Pancreas (tissue), 10 donors: ENCODE measurements around the gene METRN. TPM values are rescaled to one million over a fixed set of nuclear protein-coding genes. Genes with fewer than 3 reads are reported as not detected.

Experiments used
- ATAC-seq, 4 donors: fragments of 200-7000 bp; cut with Tn5 transposase; one replicate each; pipeline versions ENCODE4 v1.8.0 to v1.9.1; 2020; ENCODE audit warnings: mild to moderate bottlenecking in 4 of 4, moderate library complexity in 4 of 4
- DNase-seq, 6 donors: peaks; one replicate each; pipeline ENCODE4 v3.0.0-alpha.2; 2020
- FAIRE-seq: peaks from 2 replicates; lab custom pipeline; 2012; peaks lifted over from hg19 to GRCh38; lab: Jason Lieb, UNC
- H3K27ac ChIP-seq, 4 donors: fragments of 200-600 bp; sonication (generic); 1 replicate in 3 of 4; 2 replicates in 1 of 4; pipeline versions ENCODE4 v1.5.0 to v1.8.0; 2020
- H3K27me3 ChIP-seq, 4 donors: fragments of 200-600 bp; one replicate each; pipeline ENCODE4 v1.8.0; 2021
- H3K36me3 ChIP-seq, 3 donors: fragments of 200-600 bp; sonication (generic) in 1 of 3; one replicate each; pipeline versions ENCODE4 v1.5.0 to v1.8.0; 2020 to 2021
- H3K4me1 ChIP-seq, 3 donors: fragments of 200-600 bp; one replicate each; pipeline ENCODE4 v1.8.0; 2021
- H3K4me3 ChIP-seq, 4 donors: fragments of 200-600 bp; sonication (generic) in 2 of 4; one replicate each; pipeline versions ENCODE4 v1.5.0 to v1.8.0; 2020 to 2021
- H3K9me3 ChIP-seq, 4 donors: fragments of 200-600 bp; one replicate each; pipeline ENCODE4 v1.8.0; 2021
- WGBS, 2 donors: extraction: QIAGEN DNeasy Blood & Tissue Kit; methylation state at CpG; one replicate each; pipeline ENCODE4 v1.1.7; 2013; 5-methylcytosine and 5-hydroxymethylcytosine counted together
- intact Hi-C, 3 donors: fragments of 100-400 bp; cut with DNase I; formaldehyde crosslinking; loops; one replicate each; pipeline versions ENCODE4 v1.11.1 to v1.14.2; 2022
- polyA plus RNA-seq, 2 donors: library from polyadenylated mRNA; stranded (reverse); fragments of 200-250 nt; gene quantifications; one replicate each; pipeline ENCODE4 v1.2.3, GENCODE V29; 2013
- total RNA-seq, 6 donors: library from RNA; stranded (reverse); fragmentation: NEBNext Ultra II Directional in 4 of 6; extraction: Animal tissue kit (Norgen Biotek cat#: 25700) in 4 of 6; gene quantifications; one replicate each; pipeline versions ENCODE4 v1.2.1 to v1.2.4, GENCODE V29; 2021 to 2023
- TF ChIP-seq, protein P1 (sequence below), 4 donors: fragments of 200-600 bp; sonication (generic) in 3 of 4; IDR thresholded peaks; one replicate each; pipeline versions ENCODE4 v1.5.0 to v1.8.0; 2021; ENCODE audit warnings: antibody characterized with exemption in 4 of 4
- donor health status: healthy with polysubstance abuse.
- donor health status: DM: no; HTN: no; CAD: no; lungs with moderate emphysema.
- donor health status: DM: no; HTN: no; CAD: no.
- donor health status: control.
- donor health status: control.
- donor health status: Bipolar disorder and iron deficiency.
- donor health status: DM: yes; HTN: yes; CAD: no.
- donor health status: DM: no; HTN: no; CAD: no.
- donor health status: DM: no; HTN: no; CAD: no.
- donor health status: DM: yes; HTN: yes; CAD: no.

The METRN gene
- total and polyA plus RNA-seq, 8 donors = 27.6 to 82.0 (median 42.2) TPM

DNA sequence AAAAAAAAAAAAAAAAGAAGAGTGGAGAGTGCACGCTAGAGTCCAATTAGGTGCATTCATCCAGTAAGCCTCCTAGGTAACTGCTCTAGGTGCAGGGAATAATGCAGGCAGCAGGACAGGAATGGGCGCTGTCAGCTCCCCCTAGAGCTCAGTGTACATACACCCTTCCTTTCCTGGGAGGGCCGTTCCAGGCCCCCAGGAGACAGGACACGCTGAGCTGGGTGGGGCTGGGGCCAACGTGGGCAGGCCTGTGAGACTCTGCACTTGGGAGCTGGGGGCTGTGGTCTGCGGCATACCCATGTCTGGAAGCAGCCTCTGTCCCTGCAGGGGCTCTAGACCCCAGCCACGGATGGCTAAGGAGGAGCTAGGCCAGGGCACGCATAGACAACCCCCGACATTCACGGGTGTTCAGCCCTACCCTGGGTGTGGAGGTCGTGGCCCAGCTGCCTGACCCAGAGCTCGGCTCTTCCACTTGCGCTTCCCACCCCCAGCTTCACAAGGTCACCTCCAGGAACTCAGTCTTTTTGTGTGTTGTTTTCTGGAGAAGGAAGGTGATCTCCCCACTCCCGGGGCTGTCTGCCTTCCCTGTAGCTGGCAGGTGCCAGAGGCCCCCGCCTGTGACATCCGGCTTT lies 5.0 kb downstream of the METRN start:
- 9 to 10% methylated on average over 16 of the region's 16 CpGs for WGBS, 2 donors
- H3K27ac ChIP-seq = peak overlapping the region; percentile 81 to 84 (median 83)
- peaks cover 6 to 25% (median 21%) of the 10 kb centered on the region in 3 donors for H3K4me1 ChIP-seq
- H3K9me3 ChIP-seq = no peaks in the 10 kb centered on the region
- H3K36me3 ChIP-seq = no peaks in the 10 kb centered on the region
- intact Hi-C loops = loop anchor here in 1 of 3 donors (10.0 kb wide), 1 partner anchor 335 kb away; no protein-coding TSS in a partner anchor
- H3K27me3 ChIP-seq = no peaks in the 10 kb centered on the region
- peak overlapping the region; percentile 74 to 89 (median 76) for H3K4me3 ChIP-seq
- TF ChIP-seq, protein P1, sequence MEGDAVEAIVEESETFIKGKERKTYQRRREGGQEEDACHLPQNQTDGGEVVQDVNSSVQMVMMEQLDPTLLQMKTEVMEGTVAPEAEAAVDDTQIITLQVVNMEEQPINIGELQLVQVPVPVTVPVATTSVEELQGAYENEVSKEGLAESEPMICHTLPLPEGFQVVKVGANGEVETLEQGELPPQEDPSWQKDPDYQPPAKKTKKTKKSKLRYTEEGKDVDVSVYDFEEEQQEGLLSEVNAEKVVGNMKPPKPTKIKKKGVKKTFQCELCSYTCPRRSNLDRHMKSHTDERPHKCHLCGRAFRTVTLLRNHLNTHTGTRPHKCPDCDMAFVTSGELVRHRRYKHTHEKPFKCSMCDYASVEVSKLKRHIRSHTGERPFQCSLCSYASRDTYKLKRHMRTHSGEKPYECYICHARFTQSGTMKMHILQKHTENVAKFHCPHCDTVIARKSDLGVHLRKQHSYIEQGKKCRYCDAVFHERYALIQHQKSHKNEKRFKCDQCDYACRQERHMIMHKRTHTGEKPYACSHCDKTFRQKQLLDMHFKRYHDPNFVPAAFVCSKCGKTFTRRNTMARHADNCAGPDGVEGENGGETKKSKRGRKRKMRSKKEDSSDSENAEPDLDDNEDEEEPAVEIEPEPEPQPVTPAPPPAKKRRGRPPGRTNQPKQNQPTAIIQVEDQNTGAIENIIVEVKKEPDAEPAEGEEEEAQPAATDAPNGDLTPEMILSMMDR (IDR thresholded peaks at IDR 0.05) = no peak
- no peak for ATAC-seq
- FAIRE-seq = no peak
- peak in 1 of 6 donors; percentile 34 for DNase-seq

DNA sequence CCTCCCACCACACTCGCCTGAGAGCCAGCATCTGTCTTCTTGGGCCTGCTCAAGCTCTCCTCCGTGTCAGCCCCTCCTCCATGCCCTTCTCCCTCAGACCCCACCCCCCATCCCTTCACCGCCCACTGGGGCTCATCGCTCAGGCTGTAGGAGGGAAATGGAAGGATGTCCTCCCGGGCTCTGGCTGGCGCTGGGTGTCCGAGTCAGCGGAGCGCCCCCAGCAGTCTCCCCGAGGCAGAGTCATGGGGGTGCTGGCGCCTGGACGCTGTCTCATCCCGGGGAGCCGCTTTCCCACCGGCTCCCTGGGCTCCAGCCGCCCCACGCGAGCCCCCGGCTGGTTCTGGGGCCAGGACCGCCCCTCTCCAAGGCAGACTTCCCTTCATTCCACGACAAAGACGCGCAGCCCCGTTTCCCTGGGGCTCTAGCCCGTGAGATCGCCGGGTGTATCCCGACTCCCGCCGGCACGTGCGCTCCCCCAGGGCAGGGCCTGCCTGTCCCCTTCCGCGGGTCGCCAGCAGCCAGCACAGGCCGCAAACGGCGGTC lies 5.6 kb downstream of the METRN start:
- no peak for FAIRE-seq
- Histone ChIP-seq H3K27me3 (no peaks in the 10 kb centered on the region), H3K4me3 (peak overlapping the region; percentile 74 to 89 (median 76)), H3K36me3 (no peaks in the 10 kb centered on the region), H3K4me1 (peaks cover 6 to 25% (median 21%) of the 10 kb centered on the region in 3 donors), H3K27ac (peak overlapping the region; percentile 81 to 84 (median 83)), H3K9me3 (no peaks in the 10 kb centered on the region)
- ATAC-seq = peak; percentile 3 to 41 (median 25)
- TF ChIP-seq, protein P1 (IDR thresholded peaks at IDR 0.05) = no peak
- DNase-seq = peak in 2 of 6 donors; percentile 43 to 58
- 1% methylated on average over 38 of the region's 38 CpGs for WGBS, 2 donors
- intact Hi-C loops = no loop called here

DNA sequence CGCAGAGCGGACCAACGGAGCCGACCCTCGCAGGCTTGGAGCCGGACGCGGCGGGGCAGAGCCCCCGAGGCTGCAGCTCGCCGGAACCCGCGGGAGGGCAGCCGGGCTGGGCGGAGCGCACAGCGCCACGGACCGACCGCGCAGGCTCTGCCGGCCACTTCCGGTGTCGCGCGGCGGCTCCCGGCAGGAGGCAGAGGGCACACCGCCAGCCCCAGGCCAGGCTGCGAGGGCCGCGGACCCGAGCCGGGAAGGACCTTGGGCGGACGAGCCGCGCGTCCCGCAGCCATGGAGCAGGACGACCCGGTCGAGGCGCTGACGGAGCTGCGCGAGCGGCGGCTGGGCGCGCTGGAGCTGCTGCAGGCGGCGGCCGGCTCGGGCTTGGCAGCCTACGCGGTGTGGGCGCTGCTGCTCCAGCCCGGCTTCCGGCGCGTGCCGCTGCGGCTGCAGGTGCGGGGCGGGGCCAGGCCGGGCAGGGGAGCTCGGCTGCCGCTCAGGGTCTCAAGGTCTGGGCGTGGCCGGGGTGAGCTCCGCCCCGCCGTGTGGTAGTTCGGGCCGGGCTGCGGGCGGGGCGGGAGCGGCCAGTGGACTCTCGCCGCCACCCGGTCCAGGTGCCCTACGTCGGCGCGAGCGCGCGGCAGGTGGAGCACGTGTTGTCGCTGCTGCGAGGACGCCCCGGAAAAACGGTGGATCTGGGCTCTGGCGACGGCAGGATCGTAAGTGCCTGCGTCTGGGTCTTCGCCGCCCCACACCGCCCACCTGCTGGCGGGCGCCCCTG lies 6.3 kb downstream of the METRN start, which contains the start of gene ANTKMT:
Gene ANTKMT (plus strand): TSS at position 157 of the 775 bp plus-strand sequence. CDS start 129 bp downstream, at position 286.
- intact Hi-C loops = no loop called here
- peak within 1 kb of the TSS; percentile 74 to 89 (median 76) for H3K4me3 ChIP-seq
- H3K27me3 ChIP-seq = no peaks in the 10 kb centered on the region
- no peaks in the 10 kb centered on the region for H3K36me3 ChIP-seq
- 9 to 10% methylated on average over 54 to 106 of the region's 106 CpGs for WGBS, 2 donors
- H3K9me3 ChIP-seq = no peaks in the 10 kb centered on the region
- peak; percentile 86 to 88 (median 86) for ATAC-seq
- FAIRE-seq = no peak
- H3K4me1 ChIP-seq = peaks cover 6 to 21% (median 16%) of the 10 kb centered on the region in 3 donors
- TF ChIP-seq, protein P1 (IDR thresholded peaks at IDR 0.05) = peak in 1 of 4 donors; percentile 7
- DNase-seq = peak; percentile 82 to 94 (median 90)
- peak within 1 kb of the TSS; percentile 81 to 84 (median 83) for H3K27ac ChIP-seq

DNA sequence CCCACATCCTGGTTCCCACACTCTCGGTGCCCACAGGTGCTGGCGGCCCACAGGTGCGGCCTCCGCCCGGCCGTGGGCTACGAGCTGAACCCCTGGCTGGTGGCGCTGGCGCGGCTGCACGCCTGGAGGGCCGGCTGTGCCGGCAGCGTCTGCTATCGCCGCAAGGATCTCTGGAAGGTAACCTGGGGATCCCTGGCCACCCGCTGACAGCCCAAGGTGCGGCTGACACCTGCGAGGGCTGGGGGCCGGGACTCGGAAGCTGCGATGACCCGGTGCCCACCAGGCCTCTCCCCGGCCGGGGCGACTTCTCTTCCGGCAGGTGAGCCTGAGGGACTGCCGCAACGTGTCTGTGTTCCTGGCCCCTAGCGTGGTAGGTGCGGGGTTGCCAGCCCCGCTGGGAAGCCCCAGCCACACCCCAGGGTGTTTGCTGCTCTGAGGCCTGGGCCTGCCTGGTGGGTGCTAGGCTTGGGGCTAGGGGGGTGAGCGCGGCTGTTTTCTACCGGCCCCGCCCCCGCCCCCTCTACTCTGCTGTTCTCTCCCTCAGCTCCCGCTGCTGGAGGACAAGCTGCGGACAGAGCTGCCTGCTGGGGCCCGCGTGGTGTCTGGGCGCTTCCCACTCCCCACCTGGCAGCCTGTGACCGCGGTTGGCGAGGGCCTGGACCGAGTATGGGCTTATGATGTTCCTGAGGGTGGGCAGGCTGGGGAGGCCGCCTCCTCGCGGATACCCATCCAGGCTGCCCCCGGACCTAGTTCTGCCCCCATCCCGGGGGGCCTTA lies 7.0 kb downstream of the METRN start:
- peak overlapping the region in 3 of 4 donors; percentile 83 to 84 (median 83) for H3K27ac ChIP-seq
- no peak for ATAC-seq
- DNase-seq = peak in 2 of 6 donors; percentile 45 to 84
- 92 to 93% methylated on average over 50 to 51 of the region's 51 CpGs for WGBS, 2 donors
- H3K9me3 ChIP-seq = no peaks in the 10 kb centered on the region
- peak overlapping the region in 3 of 4 donors; percentile 75 to 89 (median 77) for H3K4me3 ChIP-seq
- intact Hi-C loops = no loop called here
- H3K4me1 ChIP-seq = peaks cover 6 to 16% (median 10%) of the 10 kb centered on the region in 3 donors
- no peaks in the 10 kb centered on the region for H3K36me3 ChIP-seq
- FAIRE-seq = no peak
- TF ChIP-seq, protein P1 (IDR thresholded peaks at IDR 0.05) = no peak
- H3K27me3 ChIP-seq = no peaks in the 10 kb centered on the region
